Raji (cell line): Measurements from ENCODE around the gene RXFP2.

Experiments used
- POLR2A ChIP-seq: IDR thresholded peaks from 2 replicates; pipeline ENCODE4 v1.6.1; 2011; ENCODE audit warnings: low read depth, low read length, control low read depth; ENCODE audit not compliant: insufficient read depth

Gene RXFP2

GRCh38 chr13:31846182-31846938 lies 107.0 kb downstream of the RXFP2 start:
- TF ChIP-seq POLR2A: peak; percentile 85

DNA sequence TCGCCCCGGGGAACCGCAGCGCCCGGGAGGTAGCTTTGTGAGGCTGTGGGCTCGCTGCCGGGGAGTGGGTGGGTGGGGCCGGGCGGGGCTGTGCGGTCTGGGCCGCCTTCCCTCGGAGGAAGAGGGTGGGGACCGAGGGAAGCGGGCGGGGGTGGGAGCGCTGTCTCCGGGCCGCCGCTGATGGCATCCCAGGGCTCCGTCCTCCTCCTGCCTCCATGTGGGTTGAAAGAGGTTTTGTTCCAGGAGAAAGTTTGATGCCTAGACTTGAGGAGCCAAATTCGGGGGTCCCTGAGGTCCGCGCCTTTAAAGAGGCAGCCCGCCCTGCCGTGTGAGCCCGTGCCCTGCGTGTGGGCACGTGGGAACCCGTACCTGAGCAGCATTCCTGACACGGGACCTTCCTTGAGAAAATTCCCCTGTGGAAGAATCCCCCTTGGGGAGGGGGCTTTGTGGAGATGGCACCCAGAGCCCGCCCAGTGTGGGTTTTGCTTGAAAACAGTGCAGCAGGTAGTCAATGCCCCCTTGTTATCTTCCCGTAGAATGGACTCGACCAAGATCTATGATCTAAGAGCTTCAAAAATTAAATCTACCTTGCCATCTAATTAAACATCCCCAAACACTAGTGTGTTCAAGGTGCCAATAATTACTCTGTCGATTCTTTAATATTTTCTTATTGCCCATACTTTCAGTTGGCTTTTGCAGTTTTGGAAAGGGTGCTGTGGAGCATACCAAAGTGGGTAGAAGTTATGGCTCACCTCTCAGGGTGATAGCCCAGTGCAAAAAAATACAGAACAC lies 107.8 kb downstream of the RXFP2 start:
- TF ChIP-seq POLR2A: no peak

DNA sequence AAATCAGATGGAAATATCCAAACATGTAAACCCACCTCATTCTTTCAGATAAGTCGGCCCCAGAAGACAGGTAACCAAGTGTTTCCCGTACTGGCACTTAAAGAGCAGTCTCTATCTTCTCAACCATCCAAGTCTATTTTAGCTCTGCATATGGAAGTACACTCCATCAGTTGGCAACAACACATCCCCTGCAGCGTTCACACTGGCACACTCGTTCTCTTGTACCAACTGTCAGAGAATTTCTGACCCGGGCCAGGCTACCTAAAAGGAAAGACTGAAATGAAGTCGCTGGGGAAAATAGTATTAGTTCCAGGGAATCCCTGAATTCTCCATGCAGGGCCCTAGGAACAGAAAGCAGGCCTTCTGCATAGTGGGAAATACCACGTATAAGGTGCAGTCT lies 109.3 kb downstream of the RXFP2 start:
- no peak for TF ChIP-seq POLR2A

GRCh38 chr13:31849206-31849605 lies 109.9 kb downstream of the RXFP2 start:
- no peak for TF ChIP-seq POLR2A

DNA sequence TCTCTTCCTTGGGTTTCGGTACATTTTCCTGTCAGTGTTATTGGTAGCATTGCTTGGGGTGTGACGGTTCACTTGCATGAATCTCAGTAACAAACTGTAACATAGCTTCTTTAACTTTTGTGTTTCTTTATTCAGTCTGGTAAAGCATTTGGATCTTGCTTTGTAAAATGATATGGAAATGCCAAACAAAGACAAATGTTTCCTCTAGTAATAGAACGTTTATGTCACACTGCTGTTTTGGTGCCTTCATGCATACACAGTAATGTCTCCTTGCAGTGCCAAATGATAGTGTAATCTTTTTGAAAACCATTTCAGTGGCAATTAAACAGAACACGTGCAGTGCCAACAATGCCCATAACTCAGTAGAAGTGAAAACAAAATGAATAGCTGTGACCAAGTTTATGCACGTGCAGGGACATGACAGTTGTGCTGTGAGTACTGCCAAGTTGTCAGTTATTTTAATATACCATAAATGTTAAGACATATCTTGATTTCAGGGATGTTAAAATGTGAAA lies 110.8 kb downstream of the RXFP2 start:
- no peak for TF ChIP-seq POLR2A

GRCh38 chr13:31851216-31851615 lies 111.9 kb downstream of the RXFP2 start:
- TF ChIP-seq POLR2A: no peak
